Occipital lobe (tissue), 2 donors: ENCODE data around the gene CIB1. TPM values are rescaled to one million over a fixed set of nuclear protein-coding genes. Genes with fewer than 3 reads are reported as not detected.
"Not testable (repeated sequence)": the region's sequence is repeated elsewhere in the genome, so short reads cannot be mapped to it uniquely, and the experiment has no call there.

Source experiments
- DNase-seq: peaks from one replicate; lab custom pipeline; 2025; lab: John Stamatoyannopoulos, UW
- total RNA-seq: library from RNA; depleted of rRNA; stranded (reverse); fragments of >200 nt; gene quantifications from one replicate; pipeline ENCODE4 v1.2.3, GENCODE V29; 2014

The CIB1 gene
- total RNA-seq: 2.7 TPM

- DNase-seq: peak; percentile 97
Measured at GRCh38 chr15:90233387-90234095, at the start of gene CIB1. TSS of gene CIB1 (minus strand) at chr15:90233941. CDS start at chr15:90233885, 56 bp downstream.

DNA sequence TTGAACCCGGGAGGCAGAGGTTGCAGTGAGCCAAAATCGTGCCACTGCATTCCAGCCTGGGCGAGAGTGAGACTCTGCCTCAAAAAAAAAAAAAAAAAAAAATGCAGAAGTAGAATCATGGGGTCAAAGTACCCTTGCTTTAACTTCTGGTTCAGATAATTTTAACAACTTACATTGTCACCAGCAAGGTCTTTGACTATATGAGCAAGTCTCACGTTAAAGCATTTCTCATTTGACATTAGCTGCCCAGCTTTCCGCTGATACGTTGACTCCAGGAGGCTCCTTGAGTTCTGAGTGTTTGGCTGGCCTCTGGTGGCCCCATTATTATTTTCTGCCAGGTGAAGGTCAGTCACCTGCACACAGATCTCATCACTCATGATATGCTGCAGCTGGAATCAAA, 47.9 kb upstream of the CIB1 start:
- DNase-seq: not testable (repeated sequence)

DNA sequence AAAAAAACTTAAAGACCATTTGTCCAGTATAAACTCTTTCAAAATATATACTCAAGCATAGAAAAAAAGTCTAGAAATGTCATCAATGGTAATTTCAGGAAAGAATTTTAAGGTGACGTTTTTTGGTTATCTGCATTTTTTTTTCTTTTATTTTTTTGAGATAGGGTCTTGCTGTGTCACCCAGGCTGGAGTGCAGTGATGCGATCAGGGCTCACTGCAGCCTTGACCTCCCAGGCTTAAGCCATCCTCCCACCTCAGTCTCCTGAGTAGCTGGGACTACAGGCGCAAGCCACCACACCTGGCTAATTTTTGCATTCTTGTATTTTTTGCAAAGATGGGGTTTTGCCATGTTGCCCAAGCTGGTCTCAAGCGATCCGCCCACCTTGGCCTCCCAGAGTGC, 47.0 kb upstream of the CIB1 start:
- DNase-seq: not testable (repeated sequence)

- DNase-seq: not testable (repeated sequence)
Measured at GRCh38 chr15:90278467-90278866, 44.7 kb upstream of the CIB1 start.

DNA sequence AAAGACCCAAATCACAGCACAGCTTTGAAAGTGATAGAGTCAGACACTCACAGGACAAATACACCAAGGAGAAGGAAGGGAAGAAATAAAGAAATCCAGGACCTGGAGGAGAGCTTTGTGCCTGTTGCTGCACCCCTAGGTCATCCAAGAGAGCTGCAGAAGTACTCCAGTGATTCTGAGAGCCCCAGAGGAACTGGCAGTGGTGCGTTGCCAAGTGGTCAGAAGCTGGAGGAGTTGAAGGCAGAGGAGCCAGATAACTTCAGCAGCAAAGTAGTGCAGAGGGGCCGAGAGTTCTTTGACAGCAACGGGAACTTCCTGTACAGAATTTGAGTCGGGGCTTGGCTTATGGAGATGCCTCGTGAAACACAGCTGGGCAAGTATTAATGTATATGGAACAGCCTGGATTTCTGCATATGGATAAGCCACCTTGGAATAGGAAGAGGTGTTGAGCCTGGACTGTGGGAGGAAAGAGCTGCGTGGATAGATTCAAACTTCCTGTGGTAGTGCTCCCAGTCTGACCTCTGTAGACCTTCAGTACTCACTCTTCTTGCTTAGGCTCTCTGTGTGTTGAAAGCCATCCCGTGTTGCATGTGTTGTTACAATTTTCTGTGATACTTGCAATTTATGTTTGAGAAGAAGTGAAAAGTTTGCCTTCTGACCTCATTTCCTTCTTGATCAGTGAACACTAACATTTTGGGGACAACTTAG, 37.9 kb upstream of the CIB1 start:
- DNase-seq: no peak

GRCh38 chr15:90270502-90271150, 36.9 kb upstream of the CIB1 start:
- DNase-seq: no peak

GRCh38 chr15:90268415-90268814, 34.7 kb upstream of the CIB1 start:
- DNase-seq: no peak

DNA sequence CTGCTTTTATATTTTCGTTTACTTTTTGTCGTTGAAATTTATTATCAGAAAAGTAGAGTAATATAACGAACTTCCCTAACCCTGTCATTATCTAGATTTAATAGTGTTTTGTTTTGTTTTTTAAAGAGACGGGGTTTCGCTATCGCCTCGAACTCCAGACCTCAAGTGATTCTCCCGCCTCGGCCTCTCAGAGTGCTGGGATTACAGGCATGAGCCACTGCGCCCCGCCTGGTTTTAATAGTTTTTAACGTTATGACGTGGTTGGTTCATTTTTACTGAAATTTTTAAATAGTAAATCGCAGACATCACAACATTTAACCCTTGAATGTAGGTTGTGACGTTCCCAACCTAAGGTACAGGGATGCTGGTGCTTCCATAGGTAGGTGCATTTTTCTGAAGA, 32.7 kb upstream of the CIB1 start:
- DNase-seq: no peak

DNA sequence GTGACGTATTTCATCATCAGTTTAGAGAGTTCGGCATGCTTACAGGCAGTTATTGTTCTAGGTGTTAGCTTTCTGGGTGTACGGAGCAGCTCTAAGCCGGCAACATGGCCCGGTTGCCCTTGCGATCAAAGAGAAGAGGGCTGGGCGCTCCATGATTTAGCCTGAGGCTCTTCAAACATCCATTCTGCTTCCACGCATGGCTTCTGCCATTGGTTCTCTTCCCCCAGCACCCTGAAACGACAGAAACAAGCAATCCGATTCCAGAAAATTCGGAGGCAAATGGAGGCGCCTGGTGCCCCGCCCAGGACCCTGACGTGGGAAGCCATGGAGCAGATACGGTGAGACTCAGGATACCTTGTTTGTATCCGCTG, 32.3 kb upstream of the CIB1 start:
- DNase-seq: peak; percentile 49

DNA sequence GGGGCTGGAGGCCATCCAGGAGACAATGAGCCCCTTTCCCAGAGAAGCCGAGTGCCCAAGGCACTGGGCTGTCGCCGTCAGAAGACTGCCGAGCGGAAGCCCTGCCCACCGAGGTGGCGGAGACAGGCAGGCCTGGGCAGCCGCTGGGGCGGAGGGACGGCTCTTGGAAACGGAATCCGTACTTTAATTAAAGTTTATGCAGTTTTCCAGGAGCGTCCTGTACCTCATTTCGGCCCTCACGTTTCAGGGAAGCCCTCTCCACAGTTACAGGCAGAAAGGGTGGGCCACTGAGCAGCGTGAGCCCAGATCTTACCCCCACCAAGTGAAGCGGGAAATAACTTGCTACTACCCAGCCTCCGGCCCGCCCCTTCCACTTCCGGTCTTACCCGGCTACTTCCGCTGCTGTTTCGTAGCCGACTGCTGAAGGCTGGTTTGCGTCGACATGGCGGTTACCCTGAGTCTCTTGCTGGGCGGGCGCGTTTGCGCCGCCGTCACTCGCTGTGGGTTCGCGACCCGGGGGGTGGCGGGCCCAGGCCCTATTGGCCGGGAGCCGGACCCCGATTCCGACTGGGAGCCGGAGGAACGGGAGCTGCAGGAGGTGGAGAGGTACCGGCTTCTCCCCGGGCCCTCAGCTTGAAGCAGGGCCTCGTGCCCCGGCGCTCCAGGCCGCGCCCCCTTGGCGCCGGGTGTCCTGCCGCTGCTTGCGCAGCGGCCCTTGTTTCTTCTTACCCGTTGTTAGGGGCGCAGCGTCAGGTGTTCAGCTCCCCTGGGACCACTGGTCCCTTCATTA, 31.7 kb upstream of the CIB1 start, which contains the start of gene NGRN:
NGRN (plus strand) TSS at position 402 of the 790 bp plus-strand sequence; CDS start at position 443, 41 bp downstream.
- peak; percentile 91 for DNase-seq

DNA sequence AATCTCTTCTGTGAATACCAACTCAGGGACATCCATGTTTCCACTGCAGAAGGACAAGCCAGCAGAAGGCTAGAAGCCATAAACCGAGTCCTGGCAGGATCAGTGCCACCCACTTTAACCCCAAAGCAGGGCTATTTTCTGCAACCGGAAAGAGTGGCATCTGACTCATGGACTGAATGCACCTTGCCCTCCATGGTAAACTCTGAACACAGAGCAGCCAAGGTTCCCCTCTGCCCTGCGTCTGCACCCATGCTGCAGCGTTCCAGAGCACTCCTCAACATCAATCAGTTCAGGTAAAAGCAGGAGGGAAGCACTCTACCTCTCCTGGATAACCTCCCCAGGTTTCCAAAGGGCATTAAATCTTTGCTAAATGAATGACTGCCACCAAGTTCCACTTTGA, 30.9 kb upstream of the CIB1 start:
- DNase-seq: no peak

DNA sequence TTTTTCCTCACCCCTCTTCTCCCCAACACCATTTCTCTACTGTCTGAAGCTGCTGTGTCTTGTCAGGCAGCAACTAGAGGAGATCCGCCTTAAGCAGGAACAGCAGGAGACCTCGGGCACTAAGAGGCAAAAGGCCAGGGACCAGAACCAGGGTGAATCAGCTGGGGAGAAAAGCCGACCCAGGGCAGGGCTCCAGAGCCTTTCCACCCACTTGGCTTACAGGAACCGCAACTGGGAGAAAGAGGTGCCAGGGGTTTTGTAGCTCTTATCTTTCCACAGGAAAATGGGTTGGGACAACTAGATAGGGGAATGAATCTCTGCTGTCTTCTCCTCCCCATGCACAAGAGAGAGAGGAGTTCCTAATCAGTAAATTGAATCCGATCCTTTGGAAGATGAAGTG, 28.7 kb upstream of the CIB1 start:
- no peak for DNase-seq

GRCh38 chr15:90261811-90262210, 28.1 kb upstream of the CIB1 start:
- no peak for DNase-seq

- DNase-seq: not testable (repeated sequence)
Measured at GRCh38 chr15:90260731-90261130, 27.0 kb upstream of the CIB1 start.

DNA sequence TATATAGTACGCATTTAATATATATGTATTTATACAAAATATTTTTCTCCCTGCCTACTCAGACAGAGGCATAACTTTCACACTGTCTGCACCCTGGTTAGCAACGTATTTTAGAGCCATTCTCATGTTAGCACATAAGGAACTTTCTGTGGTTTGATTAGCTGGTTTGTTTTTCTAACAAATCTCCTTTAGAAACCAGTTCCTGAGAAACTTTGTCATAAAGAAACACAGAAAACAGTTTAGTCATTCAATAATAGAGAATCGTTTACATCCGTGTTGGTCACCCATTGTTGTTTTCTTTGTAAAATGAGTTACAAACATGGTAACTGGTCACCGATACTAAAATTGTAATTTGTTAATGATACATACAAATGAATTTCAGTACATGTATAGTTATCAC, 25.8 kb upstream of the CIB1 start:
- DNase-seq: no peak

DNA sequence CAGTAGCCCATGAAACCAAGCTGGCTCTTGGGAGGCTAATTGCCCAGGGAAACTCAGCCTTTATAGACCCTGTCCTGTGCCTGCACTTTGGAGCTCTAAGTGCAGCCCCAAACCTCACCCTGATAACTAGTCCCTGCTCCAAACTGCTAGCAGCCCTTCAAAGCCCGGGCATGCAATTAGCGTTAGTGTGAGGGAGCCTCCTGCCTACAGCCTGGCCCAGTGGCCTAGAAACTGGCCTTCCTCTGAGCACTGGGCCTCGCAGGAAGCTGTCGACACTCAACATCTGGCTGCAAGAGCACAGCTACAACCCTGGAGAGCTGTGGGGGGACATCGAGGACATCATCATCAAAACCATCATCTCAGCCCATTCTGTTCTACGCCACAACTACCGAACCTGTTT, 24.0 kb upstream of the CIB1 start:
- DNase-seq: no peak

DNA sequence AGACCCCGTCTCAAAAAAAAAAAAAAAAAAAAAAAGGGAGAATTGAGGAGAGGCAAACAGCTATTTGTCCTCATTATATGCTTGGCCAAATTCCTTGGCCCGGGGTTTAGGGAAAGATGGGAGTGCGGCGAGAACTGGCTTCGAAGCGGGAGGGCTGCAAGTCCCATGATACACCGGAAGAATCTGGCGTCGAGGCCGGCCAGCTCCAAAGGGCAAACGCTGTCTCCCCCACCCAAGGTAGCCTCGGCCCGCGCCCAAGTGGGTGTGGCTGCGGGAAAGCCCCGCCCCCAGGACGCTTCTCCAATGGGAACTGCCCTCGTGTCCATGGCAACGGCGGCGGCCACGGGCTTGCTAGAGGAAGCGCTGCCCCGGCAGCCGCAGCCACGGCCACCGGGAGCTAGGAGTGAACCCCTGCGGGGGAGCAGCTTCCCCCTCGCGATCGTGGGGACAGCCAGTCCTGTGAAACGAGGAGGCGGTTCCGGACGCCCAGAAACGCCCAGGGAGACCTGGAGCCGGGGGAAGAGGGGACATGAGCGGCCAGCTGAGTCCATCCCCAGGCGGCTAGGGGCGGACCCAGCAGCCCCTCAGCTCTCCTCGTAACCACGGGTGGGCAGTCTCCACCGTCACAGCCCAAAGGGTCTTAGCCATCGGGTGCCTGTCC, 15.6 kb upstream of the CIB1 start, which contains the start of gene TTLL13:
TTLL13 (plus strand) TSS at position 354 of the 661 bp plus-strand sequence. CDS start 1,075 bp downstream, outside the sequence.
- DNase-seq: peak; percentile 80

GRCh38 chr15:90248789-90249202, 15.1 kb upstream of the CIB1 start:
- DNase-seq: no peak

GRCh38 chr15:90243943-90244639, 10.3 kb upstream of the CIB1 start:
- DNase-seq: no peak
